NB4 (cell line): Measurements from ENCODE around the gene UBR7.
"Not testable (repeated sequence)": the region's sequence is repeated elsewhere in the genome, so short reads cannot be mapped to it uniquely, and the experiment has no call there.

Experiments
- DNase-seq: peaks from one replicate; pipeline ENCODE4 v3.0.0; 2010; ENCODE audit warnings: low read depth
- H3K4me3 ChIP-seq: one replicate; pipeline ENCODE4 v1.5.1; 2011; ENCODE audit warnings: mild to moderate bottlenecking, low read depth, low read length, moderate library complexity
- MYC ChIP-seq: IDR thresholded peaks from 2 replicates; pipeline ENCODE4 v1.6.1; 2011; ENCODE audit warnings: low read depth, low read length
- POLR2A ChIP-seq: IDR thresholded peaks from 2 replicates; pipeline ENCODE4 v1.6.1; 2011; ENCODE audit warnings: mild to moderate bottlenecking; ENCODE audit not compliant: insufficient read length; ENCODE audit errors: extremely low read depth
- TF ChIP-seq, protein P1 (sequence below): IDR thresholded peaks from one replicate; pipeline ENCODE4 v1.5.1; 2012; ENCODE audit warnings: low read depth, low read length
- TF ChIP-seq, protein P2 (sequence below): IDR thresholded peaks from 2 replicates; pipeline ENCODE4 v1.6.1; 2011; ENCODE audit warnings: low read depth, low read length

The UBR7 gene

GRCh38 chr14:93171376-93171775 lies 35.7 kb upstream of the UBR7 start:
- TF ChIP-seq POLR2A (no peak), MYC (no peak)
- TF ChIP-seq, protein P1, sequence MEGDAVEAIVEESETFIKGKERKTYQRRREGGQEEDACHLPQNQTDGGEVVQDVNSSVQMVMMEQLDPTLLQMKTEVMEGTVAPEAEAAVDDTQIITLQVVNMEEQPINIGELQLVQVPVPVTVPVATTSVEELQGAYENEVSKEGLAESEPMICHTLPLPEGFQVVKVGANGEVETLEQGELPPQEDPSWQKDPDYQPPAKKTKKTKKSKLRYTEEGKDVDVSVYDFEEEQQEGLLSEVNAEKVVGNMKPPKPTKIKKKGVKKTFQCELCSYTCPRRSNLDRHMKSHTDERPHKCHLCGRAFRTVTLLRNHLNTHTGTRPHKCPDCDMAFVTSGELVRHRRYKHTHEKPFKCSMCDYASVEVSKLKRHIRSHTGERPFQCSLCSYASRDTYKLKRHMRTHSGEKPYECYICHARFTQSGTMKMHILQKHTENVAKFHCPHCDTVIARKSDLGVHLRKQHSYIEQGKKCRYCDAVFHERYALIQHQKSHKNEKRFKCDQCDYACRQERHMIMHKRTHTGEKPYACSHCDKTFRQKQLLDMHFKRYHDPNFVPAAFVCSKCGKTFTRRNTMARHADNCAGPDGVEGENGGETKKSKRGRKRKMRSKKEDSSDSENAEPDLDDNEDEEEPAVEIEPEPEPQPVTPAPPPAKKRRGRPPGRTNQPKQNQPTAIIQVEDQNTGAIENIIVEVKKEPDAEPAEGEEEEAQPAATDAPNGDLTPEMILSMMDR: no peak
- TF ChIP-seq, protein P2, sequence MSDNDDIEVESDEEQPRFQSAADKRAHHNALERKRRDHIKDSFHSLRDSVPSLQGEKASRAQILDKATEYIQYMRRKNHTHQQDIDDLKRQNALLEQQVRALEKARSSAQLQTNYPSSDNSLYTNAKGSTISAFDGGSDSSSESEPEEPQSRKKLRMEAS: no peak
- DNase-seq: no peak
- no peak overlapping the region for H3K4me3 ChIP-seq

- DNase-seq: no peak
- TF ChIP-seq POLR2A: no peak
- no peak for TF ChIP-seq MYC
- TF ChIP-seq, protein P2: no peak
- TF ChIP-seq, protein P1: no peak
- H3K4me3 ChIP-seq: no peak overlapping the region
These were observed 33.1 kb upstream of the UBR7 start for GRCh38 chr14:93173943-93174395.

- not testable (repeated sequence) for DNase-seq, H3K4me3 ChIP-seq
These were observed 32.3 kb upstream of the UBR7 start for GRCh38 chr14:93174731-93175130.

DNA sequence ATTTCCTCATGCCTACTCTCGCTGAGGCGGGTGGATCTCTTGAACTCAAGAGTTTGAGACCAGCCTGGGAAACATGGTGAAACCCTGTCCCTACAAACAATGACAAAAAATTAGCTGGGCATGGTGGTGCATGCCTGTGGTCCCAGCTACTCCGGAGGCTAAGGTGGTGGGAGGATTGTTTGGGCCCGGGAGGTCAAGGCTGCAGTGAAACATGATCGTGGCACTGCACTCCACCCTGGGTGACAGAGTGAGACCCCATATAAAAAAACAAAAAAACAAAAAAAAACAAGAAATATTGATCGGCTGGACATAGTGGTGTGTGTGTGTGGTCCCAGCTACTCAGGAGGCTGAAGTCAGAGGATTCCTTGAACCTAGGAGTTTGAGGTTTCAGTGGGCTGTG lies 31.6 kb upstream of the UBR7 start:
- H3K4me3 ChIP-seq: no peak overlapping the region
- TF ChIP-seq, protein P2: no peak
- TF ChIP-seq MYC (no peak), POLR2A (no peak)
- TF ChIP-seq, protein P1: no peak
- DNase-seq: no peak

DNA sequence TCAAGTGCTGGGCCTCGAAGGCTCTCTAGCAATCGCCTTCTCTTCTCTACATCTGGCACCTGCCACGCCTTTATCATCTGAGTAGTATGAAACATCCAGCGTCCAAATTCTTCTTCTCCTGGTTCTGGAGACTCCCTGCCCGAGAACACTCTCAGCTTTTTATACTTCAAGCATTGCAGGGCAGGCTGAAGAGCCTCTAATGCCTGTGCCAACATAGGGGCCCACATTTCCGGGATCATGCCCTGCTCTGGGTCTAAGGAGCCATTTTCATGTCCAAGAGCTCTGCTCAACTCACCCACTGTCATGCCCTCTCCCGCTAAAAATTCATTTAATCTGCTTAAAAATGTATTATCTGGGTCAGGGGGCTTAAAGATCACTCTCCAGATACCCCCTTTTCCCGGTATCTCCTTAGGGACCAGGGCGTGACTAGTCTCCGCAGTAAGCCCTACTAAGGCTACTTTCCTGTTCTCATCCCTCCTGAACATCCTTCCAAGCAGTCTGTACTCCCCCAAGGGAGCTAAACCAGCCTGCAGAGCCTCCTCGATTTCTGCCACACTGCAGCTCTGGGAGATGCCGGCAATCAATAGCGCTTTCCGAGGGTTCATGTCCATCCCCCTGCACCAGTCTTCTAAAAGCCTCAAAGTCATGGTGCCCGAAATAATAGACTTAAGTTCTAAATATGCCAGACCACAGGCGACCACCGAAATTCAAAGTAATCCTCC lies 23.3 kb upstream of the UBR7 start:
- TF ChIP-seq, protein P2: no peak
- TF ChIP-seq MYC (no peak), POLR2A (no peak)
- TF ChIP-seq, protein P1: no peak
- DNase-seq: peak; percentile 20
- peak overlapping the region; percentile 77 for H3K4me3 ChIP-seq

GRCh38 chr14:93184391-93185348 lies 22.4 kb upstream of the UBR7 start, which contains the start of the genes LYSET and MOAP1:
TSS of gene LYSET (plus strand) at chr14:93185317. CDS start at chr14:93185406, 89 bp downstream.
TSS of gene MOAP1 (minus strand) at chr14:93184897. CDS start at chr14:93184242, 655 bp downstream.
- peak; percentile 93 for DNase-seq
- TF ChIP-seq, protein P2: peak; percentile 27
- TF ChIP-seq MYC: peak; percentile 26; the same call in 1 of the 2 replicates
- TF ChIP-seq, protein P1: no peak
- TF ChIP-seq POLR2A: peak; percentile 77
- peak within 1 kb of the TSS; percentile 94 for H3K4me3 ChIP-seq
